Upper lobe of left lung (tissue), 4 donors: ENCODE data around the gene MID1IP1.

Experiments
- CTCF ChIP-seq, 6 experiments: fragments of 450-650 bp in 4 of 6; fragments of 200-600 bp in 2 of 6; sonication (generic) in 2 of 6; IDR thresholded peaks; one replicate each; pipeline ENCODE4 v1.5.1; 2016 to 2019; ENCODE audit warnings: antibody characterized with exemption in 6 of 6
- EP300 ChIP-seq, 4 donors: sonication (generic); formaldehyde crosslinking; IDR thresholded peaks; one replicate each; pipeline ENCODE4 v1.5.1; 2017; ENCODE audit warnings: antibody characterized with exemption in 4 of 4, control low read depth in 2 of 4
- POLR2A ChIP-seq, 4 donors: fragments of 450-650 bp; IDR thresholded peaks; one replicate each; pipeline ENCODE4 v1.5.1; 2016 to 2017; ENCODE audit warnings: antibody characterized with exemption in 4 of 4, mild to moderate bottlenecking in 2 of 4
- POLR2AphosphoS5 ChIP-seq, 2 donors: sonication (generic); formaldehyde crosslinking; IDR thresholded peaks; one replicate each; pipeline ENCODE4 v1.5.1; 2017; ENCODE audit warnings: antibody characterized with exemption in 2 of 2

GRCh38 chrX:38774249-38774648 is 27.0 kb upstream of the MID1IP1 start:
- peak in 1 of 4 donors; percentile 48 for TF ChIP-seq EP300 (IDR thresholded peaks at IDR 0.05)
- no peak for TF ChIP-seq POLR2AphosphoS5 (IDR thresholded peaks at IDR 0.05)
- no peak for TF ChIP-seq CTCF (IDR thresholded peaks at IDR 0.05)
- no peak for TF ChIP-seq POLR2A (IDR thresholded peaks at IDR 0.05)
